Hepatocyte (in vitro differentiated cells): Measurements from ENCODE around the gene CHST11.

Source experiments
- EZH2 ChIP-seq: fragments of 200-600 bp; sonication (generic); IDR thresholded peaks from 2 replicates; pipeline ENCODE4 v1.6.1; 2016; ENCODE audit warnings: antibody characterized with exemption, mild to moderate bottlenecking, borderline replicate concordance
- EZH2phosphoT487 ChIP-seq: fragments of 200-600 bp; sonication (generic); IDR thresholded peaks from one replicate; pipeline ENCODE4 v1.6.1; 2018; ENCODE audit warnings: antibody characterized with exemption, mild to moderate bottlenecking, low read depth, moderate library complexity; ENCODE audit not compliant: unreplicated experiment, severe bottlenecking
- TF ChIP-seq, protein P1 (sequence below): fragments of 200-600 bp; sonication (generic); IDR thresholded peaks from 2 replicates; pipeline ENCODE4 v1.5.1; 2016; ENCODE audit warnings: antibody characterized with exemption, mild to moderate bottlenecking; ENCODE audit not compliant: poor library complexity

DNA sequence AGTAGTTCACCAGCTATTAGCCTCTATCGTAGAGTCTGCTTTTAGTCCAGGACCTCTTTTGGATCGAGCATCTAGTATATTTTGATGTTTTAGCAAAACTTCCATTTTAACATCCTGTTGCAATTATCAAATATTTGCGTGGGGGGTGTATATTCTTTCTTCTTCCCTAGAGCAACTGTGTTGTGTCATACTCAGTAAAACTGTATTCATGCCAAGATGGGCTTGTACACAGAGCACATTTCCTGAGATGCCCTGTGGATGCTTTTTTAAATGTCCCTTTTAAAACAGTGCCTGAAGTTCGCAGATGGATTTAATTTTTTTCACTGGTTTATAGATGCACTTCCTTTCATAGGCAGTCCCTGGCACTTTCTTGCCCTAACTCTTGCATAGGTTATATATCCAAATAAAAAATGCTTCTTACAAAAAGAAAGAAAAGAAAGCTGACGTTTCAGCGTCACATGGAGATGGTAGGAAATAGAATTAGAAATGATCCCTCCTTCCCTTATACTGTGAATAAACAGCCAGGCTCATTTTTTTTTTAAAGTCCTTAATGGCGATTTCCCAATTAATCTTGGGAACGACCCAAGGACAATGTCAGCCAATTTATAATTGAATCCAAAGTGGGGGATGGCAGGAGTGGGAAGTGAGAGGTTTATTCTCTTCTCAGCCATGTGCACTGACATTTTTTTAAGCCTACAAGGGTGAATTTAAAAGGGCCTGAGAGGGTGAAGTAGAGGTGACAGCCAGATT, 254.4 kb downstream of the CHST11 start:
- TF ChIP-seq EZH2, result no peak
- TF ChIP-seq, protein P1, sequence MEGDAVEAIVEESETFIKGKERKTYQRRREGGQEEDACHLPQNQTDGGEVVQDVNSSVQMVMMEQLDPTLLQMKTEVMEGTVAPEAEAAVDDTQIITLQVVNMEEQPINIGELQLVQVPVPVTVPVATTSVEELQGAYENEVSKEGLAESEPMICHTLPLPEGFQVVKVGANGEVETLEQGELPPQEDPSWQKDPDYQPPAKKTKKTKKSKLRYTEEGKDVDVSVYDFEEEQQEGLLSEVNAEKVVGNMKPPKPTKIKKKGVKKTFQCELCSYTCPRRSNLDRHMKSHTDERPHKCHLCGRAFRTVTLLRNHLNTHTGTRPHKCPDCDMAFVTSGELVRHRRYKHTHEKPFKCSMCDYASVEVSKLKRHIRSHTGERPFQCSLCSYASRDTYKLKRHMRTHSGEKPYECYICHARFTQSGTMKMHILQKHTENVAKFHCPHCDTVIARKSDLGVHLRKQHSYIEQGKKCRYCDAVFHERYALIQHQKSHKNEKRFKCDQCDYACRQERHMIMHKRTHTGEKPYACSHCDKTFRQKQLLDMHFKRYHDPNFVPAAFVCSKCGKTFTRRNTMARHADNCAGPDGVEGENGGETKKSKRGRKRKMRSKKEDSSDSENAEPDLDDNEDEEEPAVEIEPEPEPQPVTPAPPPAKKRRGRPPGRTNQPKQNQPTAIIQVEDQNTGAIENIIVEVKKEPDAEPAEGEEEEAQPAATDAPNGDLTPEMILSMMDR, result no peak
- TF ChIP-seq EZH2phosphoT487, result no peak
